Stimulated activated CD4-positive, alpha-beta T cell treated with anti-CD3 and anti-CD28 coated beads, TNF-alpha, amount 100 ng/mL, for 4 hours (primary cell): ENCODE results near the gene VTCN1.

Experiments used
- DNase-seq, 3 experiments: peaks; one replicate each; pipeline ENCODE4 v3.0.0-alpha.2; 2020; ENCODE audit warnings: low read depth in 3 of 3

Gene VTCN1

GRCh38 chr1:117096951-117097408, 113.7 kb downstream of the VTCN1 start:
- no peak for DNase-seq

DNA sequence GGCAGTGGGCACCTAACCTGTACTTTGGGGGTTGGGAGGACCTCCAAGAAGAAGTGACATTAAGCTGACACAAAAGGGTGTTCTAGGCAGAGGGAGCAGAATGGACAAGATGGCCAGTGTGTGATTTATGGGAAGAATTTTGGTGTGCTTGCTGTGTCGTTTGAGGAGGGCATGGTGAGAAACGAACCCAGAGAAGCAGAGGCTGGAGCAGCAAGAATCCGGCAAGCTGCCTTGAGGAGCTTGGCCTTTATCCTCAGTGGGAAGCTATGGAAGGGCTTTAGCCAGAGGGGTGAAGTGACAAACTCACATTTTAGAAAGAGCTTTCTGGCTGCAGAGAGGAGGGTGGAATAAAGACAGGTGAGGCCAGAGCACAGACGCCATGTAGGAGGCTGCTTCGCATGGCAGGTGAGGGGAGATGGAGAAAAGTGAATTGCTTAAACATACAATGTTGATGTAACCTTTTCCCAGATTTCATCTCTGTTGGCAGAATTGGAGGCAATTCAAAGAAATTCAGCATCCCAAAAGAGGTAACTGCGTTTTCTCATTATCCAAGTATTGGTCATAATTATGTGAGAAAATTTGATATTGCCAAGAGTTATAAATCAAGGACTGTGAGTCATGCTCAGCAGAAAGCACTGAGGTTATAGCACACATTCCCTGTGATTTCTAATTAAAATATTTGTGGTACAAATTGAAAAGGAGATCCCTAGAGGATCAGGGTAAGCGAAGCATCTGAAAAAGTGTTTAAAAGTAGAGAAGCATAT, 115.7 kb downstream of the VTCN1 start:
- DNase-seq: no peak

DNA sequence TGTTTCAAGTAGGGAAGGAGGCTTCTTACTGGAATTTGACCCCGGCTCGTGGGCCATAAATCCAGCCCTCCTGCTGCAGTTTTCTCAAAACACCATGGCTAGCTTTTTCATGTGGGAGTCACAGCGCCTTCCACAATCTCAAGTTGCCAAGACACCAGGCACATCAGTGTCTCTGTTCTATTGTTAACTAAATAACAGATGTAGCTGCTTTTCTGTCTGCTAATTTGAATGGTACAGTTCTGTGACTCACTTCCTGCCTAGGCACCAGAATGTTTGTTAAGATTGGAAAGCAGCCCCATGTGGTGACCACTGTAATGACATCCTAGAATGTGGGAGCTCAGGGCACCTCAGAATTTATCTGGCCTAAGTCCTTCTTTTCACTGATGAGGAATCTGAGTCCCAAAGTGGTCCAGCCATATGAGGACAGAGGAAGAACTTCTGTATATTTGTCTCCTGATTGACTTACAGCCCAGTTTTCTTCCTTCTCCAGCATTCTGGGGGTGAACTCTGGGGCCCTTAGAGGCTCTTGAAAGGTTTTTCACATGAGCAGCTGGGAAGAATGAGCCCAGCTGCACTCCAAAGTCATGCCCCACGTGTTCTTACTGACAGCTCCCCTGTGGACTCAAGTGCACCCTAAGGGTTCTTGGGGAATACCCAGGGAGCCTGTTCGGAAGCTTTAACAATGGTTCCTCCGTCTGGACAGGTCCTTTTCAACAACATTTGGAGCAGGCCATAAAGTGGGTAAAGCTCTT, 116.7 kb downstream of the VTCN1 start:
- peak in 1 of 3 experiments; percentile 6 for DNase-seq
